K562 (cell line): ENCODE results near the gene HSPA1L. TPM values are rescaled to one million over a fixed set of nuclear protein-coding genes. Genes with fewer than 3 reads are reported as not detected.

Source experiments
- ATF1 ChIP-seq, 2 experiments: fragments of 450-650 bp in 1 of 2; IDR thresholded peaks; 2 replicates each; pipeline ENCODE4 v1.6.1; 2016; ENCODE audit warnings: missing compliant biosample characterization in 1 of 2, missing genetic modification characterization in 1 of 2
- BRD4 ChIP-seq: fragments of 200-600 bp; sonication (generic); IDR thresholded peaks from 2 replicates; pipeline ENCODE4 v1.6.1; 2017; ENCODE audit warnings: inconsistent platforms
- CSDE1 ChIP-seq, 2 experiments: fragments of 450-650 bp; IDR thresholded peaks; 2 replicates each; pipeline ENCODE4 v1.6.1; 2016; ENCODE audit warnings: mild to moderate bottlenecking in 1 of 2
- HNRNPUL1 ChIP-seq: fragments of 200-400 bp; formaldehyde crosslinking; IDR thresholded peaks from 2 replicates; pipeline ENCODE4 v1.6.1; 2017; ENCODE audit warnings: low read length
- KAT7 ChIP-seq: sonication (generic); formaldehyde crosslinking; IDR thresholded peaks from 2 replicates; pipeline ENCODE4 v1.8.0; 2022; ENCODE audit warnings: missing genetic modification reagents, mild to moderate bottlenecking, borderline replicate concordance
- NFATC3 ChIP-seq: fragments of 450-650 bp; IDR thresholded peaks from 2 replicates; pipeline ENCODE4 v1.6.1; 2017; ENCODE audit warnings: mild to moderate bottlenecking
- NUFIP1 ChIP-seq: fragments of 450-650 bp; IDR thresholded peaks from 2 replicates; pipeline ENCODE4 v1.6.1; 2018; ENCODE audit not compliant: partially characterized antibody
- PKNOX1 ChIP-seq: fragments of 450-650 bp; IDR thresholded peaks from 2 replicates; pipeline ENCODE4 v1.6.1; 2016
- PURB ChIP-seq: sonication (generic); formaldehyde crosslinking; IDR thresholded peaks from 2 replicates; pipeline ENCODE4 v1.9.0; 2021; ENCODE audit warnings: low read depth, mild to moderate bottlenecking, missing genetic modification reagents
- PYGO2 ChIP-seq: fragments of 450-650 bp; IDR thresholded peaks from 2 replicates; pipeline ENCODE4 v1.6.1; 2016; ENCODE audit warnings: mild to moderate bottlenecking, missing genetic modification characterization, moderate library complexity, missing compliant biosample characterization
- SREBF2 ChIP-seq: sonication (generic); formaldehyde crosslinking; IDR thresholded peaks from 2 replicates; pipeline ENCODE4 v1.4.0; 2020; ENCODE audit warnings: mild to moderate bottlenecking, missing genetic modification reagents
- TEAD1 ChIP-seq, 2 experiments: fragments of 450-650 bp in 1 of 2; sonication (generic) in 1 of 2; formaldehyde crosslinking; IDR thresholded peaks; 2 replicates each; pipeline versions ENCODE4 v1.4.0 to v1.8.0; 2020 to 2022; ENCODE audit warnings: mild to moderate bottlenecking in 2 of 2, missing genetic modification reagents in 1 of 2
- THRB ChIP-seq: fragments of 450-650 bp; formaldehyde crosslinking; conservative IDR thresholded peaks from 2 replicates; pipeline ENCODE4 v1.4.0; 2022; ENCODE audit warnings: mild to moderate bottlenecking, missing genetic modification characterization
- ZBTB17 ChIP-seq: fragments of 450-650 bp; formaldehyde crosslinking; IDR thresholded peaks from 2 replicates; pipeline ENCODE4 v1.4.0; 2020; ENCODE audit warnings: mild to moderate bottlenecking
- ZC3H11A ChIP-seq: IDR thresholded peaks from 2 replicates; pipeline ENCODE4 v1.6.1; 2012; ENCODE audit warnings: low read depth, low read length, improper control_type of control experiment
- ZNF174 ChIP-seq: fragments of 250-450 bp; sonication (Bioruptor Pico); IDR thresholded peaks from 2 replicates; pipeline ENCODE4 v1.4.0; 2020; ENCODE audit warnings: mild to moderate bottlenecking
- ZNF277 ChIP-seq: fragments of 250-450 bp; sonication (Bioruptor Pico); IDR thresholded peaks from 2 replicates; pipeline ENCODE4 v1.8.0; 2022; ENCODE audit warnings: inconsistent platforms, mild to moderate bottlenecking, moderate library complexity, borderline replicate concordance
- ZNF311 ChIP-seq: fragments of 250-450 bp; sonication (Bioruptor Pico); IDR thresholded peaks from 2 replicates; pipeline ENCODE4 v1.4.0; 2020; ENCODE audit warnings: mild to moderate bottlenecking, moderate library complexity
- ZNF436 ChIP-seq: fragments of 250-450, 450-650 bp; sonication (Bioruptor Pico); formaldehyde crosslinking; IDR thresholded peaks from 2 replicates; pipeline ENCODE4 v1.7.0; 2020; ENCODE audit warnings: mild to moderate bottlenecking
- ZNF592 ChIP-seq: fragments of 450-650 bp; IDR thresholded peaks from 2 replicates; pipeline ENCODE4 v1.6.1; 2017; ENCODE audit warnings: antibody characterized with exemption, mild to moderate bottlenecking
- ZNF668 ChIP-seq: fragments of 250-450 bp; sonication (Bioruptor Pico); IDR thresholded peaks from 2 replicates; pipeline ENCODE4 v1.8.0; 2022; ENCODE audit warnings: mild to moderate bottlenecking, inconsistent platforms
- ZNF76 ChIP-seq: fragments of 250-450 bp; sonication (Bioruptor Pico); IDR thresholded peaks from 2 replicates; pipeline ENCODE4 v1.4.0; 2020; ENCODE audit warnings: mild to moderate bottlenecking, moderate library complexity, borderline replicate concordance
- polyA plus RNA-seq, 8 experiments: library from polyadenylated mRNA; depleted of rRNA in 4 of 8; stranded (reverse) in 5 of 8; unstranded in 3 of 8; fragments of >200 nt; fragmentation: Nextera tagmentation in 2 of 8; fragmentation: Illumina TruSeq in 1 of 8; extraction: Ambion mirVana in 2 of 8; extraction: Trizol in 1 of 8; gene quantifications; 2 replicates each; pipeline versions ENCODE4 v1.2.1 to v1.2.3, GENCODE V29; 2011 to 2014; ENCODE audit warnings: inconsistent platforms in 1 of 8, missing spikeins in 1 of 8
- total RNA-seq, 7 experiments: library from RNA; depleted of rRNA in 6 of 7; stranded (reverse); fragments of >200 nt in 6 of 7; fragmentation: Illumina TruSeq in 2 of 7; extraction: Trizol in 2 of 7; gene quantifications; 2 replicates each; pipeline versions ENCODE4 v1.2.1 to v1.2.3, GENCODE V29; 2011 to 2021; ENCODE audit warnings: low replicate concordance in 1 of 7

HSPA1L gene
- total and polyA plus RNA-seq, 9 of the 15 experiments (the other 6 are each of a cell fraction or from before 2014, with no cell fraction given) = 0.14 to 2.1 (median 1.3) TPM

- TF ChIP-seq ZBTB17 (peak; percentile 69; the same call in 1 of the 2 replicates), PYGO2 (tag) (peak; percentile 52; the same call in 1 of the 2 replicates), ZC3H11A (no peak), NUFIP1 (no peak), THRB (no peak; the same call in 1 of the 2 replicates), ZNF311 (no peak), ZNF76 (CRISPR knock-in tag) (peak; percentile 75; the same call in 1 of the 2 replicates), ZNF436 (CRISPR knock-in tag) (peak; percentile 32; the same call in 1 of the 2 replicates), ZNF277 (no peak), ZNF592 (no peak), NFATC3 (peak; percentile 71; the same call in 1 of the 2 replicates), ATF1 (CRISPR knock-in tag; IDR thresholded peaks at IDR 0.05) (no peak), ATF1 (tag; IDR thresholded peaks at IDR 0.05) (no peak; the same call in 1 of the 2 replicates), BRD4 (no peak), TEAD1 (CRISPR knock-in tag; IDR thresholded peaks at IDR 0.05) (peak in 1 of 2 experiments; percentile 62; a peak in 1 of 4 replicates), ZNF174 (peak; percentile 85; the same call in 1 of the 2 replicates), PKNOX1 (no peak), CSDE1 (IDR thresholded peaks at IDR 0.05) (no peak), KAT7 (CRISPR knock-in tag) (no peak), ZNF668 (no peak), PURB (CRISPR knock-in tag) (no peak), SREBF2 (no peak), HNRNPUL1 (no peak)
These were observed 11.8 kb upstream of the HSPA1L start (continued) for GRCh38 chr6:31826793-31827285.
